H1 (cell line): ENCODE data around the gene TRA2A. TPM values are rescaled to one million over a fixed set of nuclear protein-coding genes. Genes with fewer than 3 reads are reported as not detected.

Experiments
- ASH2L ChIP-seq: fragments of 200-600, 300-600 bp; sonication (generic); IDR thresholded peaks from one replicate; pipeline ENCODE4 v1.7.1; 2017; ENCODE audit warnings: low read length
- BRCA1 ChIP-seq: IDR thresholded peaks from 2 replicates; pipeline ENCODE4 v1.6.1; 2012; ENCODE audit warnings: low read depth, low read length, improper control_type of control experiment
- CHD1 ChIP-seq: IDR thresholded peaks from 2 replicates; pipeline ENCODE4 v1.6.1; 2012; ENCODE audit warnings: low read depth, low read length, improper control_type of control experiment
- CREB1 ChIP-seq: IDR thresholded peaks from 2 replicates; pipeline ENCODE4 v1.6.1; 2012; ENCODE audit warnings: inconsistent platforms
- KDM1A ChIP-seq: fragments of 200-600, 300-600 bp; sonication (generic); IDR thresholded peaks from 2 replicates; pipeline ENCODE4 v1.7.1; 2016; ENCODE audit warnings: mild to moderate bottlenecking, low read length, borderline replicate concordance
- NANOG ChIP-seq: IDR thresholded peaks from 2 replicates; pipeline ENCODE4 v1.6.1; 2011; ENCODE audit warnings: low read length, low read depth, mild to moderate bottlenecking, inconsistent platforms; ENCODE audit not compliant: insufficient read depth, poor library complexity, severe bottlenecking
- POLR2A ChIP-seq, 2 experiments: IDR thresholded peaks; 1 replicate in 1 of 2; 2 replicates in 1 of 2; pipeline ENCODE4 v1.6.1; 2011; ENCODE audit warnings: low read depth in 2 of 2, low read length in 2 of 2, mild to moderate bottlenecking in 2 of 2; ENCODE audit errors: control extremely low read depth in 1 of 2
- TBP ChIP-seq: IDR thresholded peaks from 2 replicates; pipeline ENCODE4 v1.6.1; 2011; ENCODE audit warnings: low read depth, low read length, improper control_type of control experiment
- polyA plus RNA-seq, 7 experiments: library from polyadenylated mRNA; depleted of rRNA in 3 of 7; stranded (reverse) in 5 of 7; unstranded in 2 of 7; fragments of >200 nt in 5 of 7; fragments of 200-250 nt in 2 of 7; gene quantifications; 1 replicate in 5 of 7; 2 replicates in 1 of 7; 4 replicates in 1 of 7; pipeline versions ENCODE4 v1.2.1 to v1.2.3, GENCODE V29; 2011 to 2013; ENCODE audit warnings: missing spikeins in 2 of 7, mixed read lengths in 2 of 7
- total RNA-seq: library from RNA; stranded (reverse); fragmentation: NEBNext Ultra II Directional; extraction: Animal tissue kit (Norgen Biotek cat#: 25700); gene quantifications from 2 replicates; pipeline ENCODE4 v1.2.1, GENCODE V29; 2021

Gene TRA2A
- total and polyA plus RNA-seq, 2 of the 8 experiments (the other 6 are each of a cell fraction or from before 2014, with no cell fraction given): 116 to 125 TPM

DNA sequence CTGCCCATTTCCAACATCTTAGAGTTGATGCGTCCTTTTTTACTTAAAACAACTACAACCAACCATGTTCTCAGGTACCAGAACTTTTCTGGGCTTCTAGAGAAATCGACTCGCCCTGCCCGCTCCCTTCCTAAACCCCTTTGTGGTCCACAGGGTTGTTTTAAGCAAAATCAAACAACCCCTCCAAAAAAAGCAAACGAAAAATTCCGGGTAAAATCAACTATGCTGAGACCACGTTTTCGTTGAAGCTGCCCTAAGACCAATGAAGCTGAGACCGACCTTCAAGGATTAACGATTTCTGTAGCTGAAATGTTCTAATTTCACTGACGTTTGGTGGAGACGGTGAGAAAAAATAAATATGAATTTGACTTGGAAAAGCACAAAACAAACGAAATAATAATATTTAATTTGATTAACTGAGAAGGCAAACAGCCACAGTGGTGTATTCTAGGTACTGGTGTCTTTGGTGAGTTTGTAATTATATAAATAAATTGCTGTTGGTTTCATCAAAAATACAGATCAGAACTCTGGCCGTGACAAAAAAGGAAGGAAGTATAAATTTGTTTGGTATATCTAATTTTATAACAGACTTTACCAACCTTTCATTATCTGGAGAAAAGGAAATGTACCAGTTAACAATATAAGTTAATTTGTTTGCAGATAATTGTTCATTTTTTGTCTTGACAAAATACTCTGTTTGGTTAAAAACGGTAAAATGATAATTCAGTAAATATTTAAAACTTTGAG, 56.8 kb downstream of the TRA2A start (continued):
- TF ChIP-seq BRCA1 (no peak), CHD1 (peak; percentile 71), TBP (peak; percentile 6; the same call in 1 of the 2 replicates), KDM1A (no peak), ASH2L (peak; percentile 13), NANOG (no peak), POLR2A (IDR thresholded peaks at IDR 0.05; ENCODE audit: control extremely low read depth in 1 of 2, low read depth in 2 of 2, low read length in 2 of 2) (peak in 1 of 2 experiments; percentile 10; a peak in 1 of 3 replicates), CREB1 (no peak; the same call in 1 of the 2 replicates)
- TF ChIP-seq, all 59 proteins: peak for 6
